GM18873 (cell line): Measurements from ENCODE around the gene S100A2.
"Not testable (repeated sequence)": the region's sequence is repeated elsewhere in the genome, so short reads cannot be mapped to it uniquely, and the experiment has no call there.

Source experiments
- ATAC-seq: cut with Tn5 transposase; IDR thresholded peaks from one replicate; pipeline ENCODE4 v1.9.1; 2021; ENCODE audit warnings: mild to moderate bottlenecking, moderate library complexity, moderate number of reproducible peaks; ENCODE audit not compliant: unreplicated experiment, low FRiP score

The S100A2 gene

GRCh38 chr1:153567621-153568366 is 2.1 kb upstream of the S100A2 start:
- no peak for ATAC-seq

DNA sequence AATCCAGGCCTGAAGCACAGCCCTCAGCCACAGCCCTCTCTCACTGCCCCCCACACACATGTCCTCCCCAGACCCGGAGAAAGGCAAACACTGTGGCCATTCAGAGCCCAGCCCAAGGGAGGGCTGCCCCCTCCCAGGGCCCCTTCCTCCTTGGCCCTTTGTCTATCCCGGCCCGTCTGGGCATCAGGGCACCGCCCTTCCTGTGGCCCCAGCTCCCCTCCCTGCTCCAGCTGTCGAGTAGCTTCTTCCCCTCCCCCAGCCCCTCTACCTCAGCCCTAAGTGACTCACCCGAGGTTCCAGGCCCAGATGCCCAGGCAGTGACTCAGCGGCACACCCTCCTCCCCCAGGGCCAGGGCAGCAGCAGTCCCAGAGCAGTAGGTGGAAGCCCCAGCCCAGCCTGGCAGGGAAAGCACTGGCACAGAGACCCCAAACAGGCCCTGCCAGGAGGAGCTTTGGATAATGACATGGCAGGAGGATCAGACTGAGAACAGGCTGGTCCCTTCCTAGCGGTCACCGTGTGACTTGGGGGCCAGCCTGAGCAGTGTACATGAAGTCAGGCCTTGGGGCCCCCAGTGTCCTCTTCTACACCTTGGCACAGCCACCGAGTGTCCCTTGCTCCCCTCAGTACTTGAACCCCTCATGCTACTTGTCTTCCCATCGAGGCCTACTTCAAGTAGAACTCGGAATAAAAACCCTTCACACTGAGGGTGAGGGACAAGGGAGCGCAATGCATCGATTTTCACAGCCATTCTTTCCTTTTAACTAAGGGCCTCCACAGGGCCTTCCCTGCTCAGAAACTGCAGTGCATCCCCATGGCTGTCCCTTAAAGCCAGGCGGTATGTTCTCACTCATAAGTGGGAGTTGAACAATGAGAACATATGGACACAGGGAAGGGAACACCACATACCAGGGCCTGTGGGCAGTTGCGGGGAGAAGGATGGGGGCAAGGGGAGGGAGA is 1.0 kb upstream of the S100A2 start:
- ATAC-seq: no peak

- ATAC-seq: no peak
Observed at GRCh38 chr1:153563991-153564390, 1.7 kb downstream of the S100A2 start.

DNA sequence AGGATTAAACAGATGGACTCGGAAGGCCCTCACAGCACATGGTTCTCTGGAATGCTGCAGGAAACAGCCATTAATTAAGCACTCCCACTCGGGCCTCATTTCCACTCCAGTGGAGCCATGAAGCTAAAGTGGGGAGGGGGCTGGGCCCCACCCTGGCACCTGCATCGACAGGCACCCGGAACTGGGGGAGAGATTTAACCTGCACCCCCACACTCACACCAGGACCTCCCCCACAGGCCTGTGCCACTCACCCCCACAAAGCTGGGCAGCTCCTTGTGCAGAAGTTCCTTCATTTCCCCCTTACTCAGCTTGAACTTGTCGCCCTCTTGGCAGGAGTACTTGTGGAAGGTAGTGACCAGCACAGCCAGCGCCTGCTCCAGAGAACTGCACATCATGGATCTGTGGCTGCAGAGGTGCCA is 2.2 kb downstream of the S100A2 start:
- no peak for ATAC-seq

DNA sequence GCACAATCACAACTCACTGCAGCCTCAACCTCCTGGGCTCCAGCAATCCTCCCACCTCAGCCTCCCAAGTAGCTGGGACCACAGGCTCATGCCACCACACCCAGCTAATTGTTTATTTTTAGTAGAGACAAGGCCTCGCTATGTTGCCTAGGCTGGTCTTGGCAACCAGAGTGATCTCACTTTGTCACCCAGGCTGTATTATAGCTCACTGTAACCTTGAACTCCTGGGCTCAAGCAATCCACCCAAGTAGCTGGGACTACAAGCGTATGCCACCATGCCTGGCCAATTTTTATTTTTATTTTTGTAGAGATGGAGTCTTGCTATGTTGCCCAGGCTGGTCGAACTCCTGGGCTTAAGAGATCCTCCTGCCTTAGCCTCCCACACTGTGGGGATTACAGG is 3.6 kb downstream of the S100A2 start:
- not testable (repeated sequence) for ATAC-seq

DNA sequence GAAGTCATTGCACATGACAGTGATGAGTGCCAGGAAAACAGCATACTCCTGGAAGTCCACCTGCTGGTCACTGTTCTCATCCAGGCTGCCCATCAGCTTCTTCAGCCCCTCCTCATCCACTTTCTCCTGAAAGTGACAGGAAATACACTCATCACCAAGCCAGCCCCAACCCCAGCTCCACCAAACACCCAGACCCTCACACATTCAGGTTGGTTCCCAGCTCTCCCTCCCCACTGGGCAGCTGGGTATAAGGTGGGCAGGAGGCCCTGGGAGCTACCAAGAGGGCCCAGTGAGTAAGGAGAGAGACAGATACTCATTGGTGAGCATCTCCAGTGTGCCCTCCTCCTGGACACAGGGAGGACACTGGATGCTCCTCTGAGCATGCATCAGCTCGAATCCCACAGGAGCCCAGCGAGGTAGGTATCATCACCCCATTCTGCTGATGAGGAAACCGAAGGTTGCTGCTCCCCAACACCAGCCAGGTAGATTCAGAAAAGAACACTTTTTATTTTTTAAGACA is 4.1 kb downstream of the S100A2 start:
- ATAC-seq: no peak

GRCh38 chr1:153560771-153561465 is 4.7 kb downstream of the S100A2 start:
- no peak for ATAC-seq

- ATAC-seq: no peak
Observed at GRCh38 chr1:153560241-153560640, 5.4 kb downstream of the S100A2 start.

DNA sequence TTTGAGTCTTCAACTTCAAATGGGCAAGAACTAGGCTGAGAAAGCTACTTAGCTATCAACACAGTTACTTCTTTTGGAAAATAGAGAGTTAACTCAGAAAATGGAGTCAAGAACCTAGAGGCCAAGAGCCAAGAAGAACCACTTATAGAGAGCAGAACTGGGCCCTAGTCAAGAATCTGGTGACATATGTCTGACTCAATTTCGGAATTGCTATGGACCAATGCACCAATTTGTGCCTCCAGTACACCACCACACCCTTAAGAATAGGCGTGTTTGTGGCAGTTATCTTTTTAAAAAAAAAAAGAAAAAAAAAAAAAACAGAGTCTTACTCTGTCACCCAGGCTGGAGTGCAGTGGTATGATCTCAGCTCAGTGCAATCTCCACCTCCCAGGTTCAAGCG is 7.8 kb downstream of the S100A2 start:
- ATAC-seq: no peak

DNA sequence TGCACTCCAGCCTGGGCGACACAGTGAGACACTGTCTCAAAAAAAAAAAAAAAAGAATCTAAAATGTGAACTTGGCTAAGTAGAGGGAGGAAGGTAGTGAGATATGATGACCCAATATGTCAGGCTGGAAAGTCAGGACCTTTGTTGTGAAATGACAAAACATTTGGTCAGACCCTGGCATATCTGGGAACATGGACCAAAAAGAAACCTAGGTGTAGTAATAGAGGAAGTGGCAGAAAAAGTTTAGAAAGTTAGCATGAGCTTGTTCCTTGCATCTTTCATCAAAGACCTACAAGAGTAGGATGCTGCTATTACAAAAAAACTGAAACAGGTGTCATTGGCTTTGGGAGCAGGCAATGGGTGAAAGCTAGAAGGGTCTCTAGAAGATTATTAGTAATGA is 9.3 kb downstream of the S100A2 start:
- no peak for ATAC-seq

- ATAC-seq: no peak
Observed at GRCh38 chr1:153553830-153554541, 11.7 kb downstream of the S100A2 start.

DNA sequence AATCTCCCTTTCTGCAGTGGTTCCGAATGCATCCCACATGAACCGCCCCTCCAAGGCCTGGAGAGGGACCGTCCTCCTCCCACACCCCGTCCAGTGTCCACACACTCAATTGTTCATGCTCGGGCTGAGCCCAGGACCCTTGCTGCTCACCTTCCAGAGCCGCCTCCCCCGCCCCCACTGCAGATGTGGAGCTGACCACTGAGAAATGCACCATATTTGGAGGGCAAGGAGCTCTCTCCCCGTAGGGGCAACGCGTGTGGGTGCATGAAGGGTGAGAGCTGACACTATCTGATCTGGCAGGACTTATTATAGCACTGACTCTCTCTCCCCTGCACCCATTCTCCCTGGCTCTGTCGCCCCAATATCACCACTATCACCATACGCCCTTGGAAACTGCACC is 12.5 kb downstream of the S100A2 start:
- ATAC-seq: no peak

- no peak for ATAC-seq
Observed at GRCh38 chr1:153552335-153552734, 13.3 kb downstream of the S100A2 start.

GRCh38 chr1:153550827-153551500 is 14.7 kb downstream of the S100A2 start:
- no peak for ATAC-seq

DNA sequence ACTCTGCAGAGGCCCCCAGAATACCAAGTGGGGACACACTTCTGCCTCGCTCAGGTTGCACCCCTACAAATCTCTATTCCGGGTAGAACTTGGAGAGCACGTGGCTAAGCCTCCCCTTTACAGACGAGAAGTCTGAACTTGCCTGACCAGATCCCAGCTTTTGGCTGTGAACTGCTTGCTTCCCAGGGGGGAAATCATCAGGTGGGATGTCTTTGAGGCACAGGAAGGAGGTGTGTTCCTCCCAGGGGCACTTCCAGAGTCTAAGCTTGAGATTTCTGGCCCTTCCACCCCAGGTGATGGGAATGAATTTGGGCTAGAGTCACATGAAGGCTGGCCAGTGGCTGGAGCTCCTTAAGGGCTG is 15.3 kb downstream of the S100A2 start:
- ATAC-seq: no peak

GRCh38 chr1:153549741-153550397 is 15.8 kb downstream of the S100A2 start:
- no peak for ATAC-seq

GRCh38 chr1:153548722-153549688 is 16.6 kb downstream of the S100A2 start, which contains the start of gene S100A3:
Gene S100A3 (minus strand): TSS chr1:153549258. CDS start chr1:153548485, 773 bp downstream.
- ATAC-seq: no peak
